Measurements from ENCODE around the gene ARHGEF16.

ARHGEF16 gene

DNA sequence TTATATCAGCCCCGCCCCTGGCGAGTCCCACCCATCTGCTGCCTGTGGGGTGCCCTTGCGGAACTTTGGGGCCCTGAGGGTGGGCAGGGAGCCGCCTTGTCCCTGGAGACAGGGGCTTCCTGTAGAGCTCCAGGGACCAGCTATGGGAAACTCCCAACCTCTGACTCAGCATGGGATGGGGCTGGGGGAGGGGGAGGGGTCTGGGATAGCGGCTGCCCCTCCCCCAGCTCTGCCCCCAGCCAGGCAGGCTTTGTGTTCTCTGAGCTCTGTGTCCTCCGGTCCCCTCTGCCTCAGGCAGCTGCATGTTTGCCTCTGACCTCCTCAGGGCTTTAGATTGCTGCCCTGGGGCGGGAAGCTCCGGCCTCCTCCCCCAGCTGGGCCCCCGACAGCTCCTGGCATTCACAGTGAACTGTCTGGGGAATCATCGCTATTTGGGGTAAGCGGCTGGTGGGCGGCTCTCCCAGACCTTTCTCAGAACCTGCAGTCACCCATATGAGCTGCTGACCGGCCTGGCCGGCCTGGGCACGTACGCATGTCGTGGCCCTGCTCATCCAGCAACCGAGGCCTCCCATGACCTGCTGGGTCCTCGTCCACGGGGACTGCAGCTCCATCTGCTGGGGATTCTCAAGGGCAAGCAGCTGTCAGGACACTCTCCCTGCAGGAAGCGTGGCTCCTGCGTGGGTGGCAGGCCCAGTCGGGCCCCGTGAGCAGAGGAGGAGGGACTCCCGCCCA, 17.1 kb downstream of the ARHGEF16 start:
- POLR2A ChIA-PET: interaction anchor here (0.9 to 1.2 kb wide), 2 partner anchors 18 to 206 kb away, joined by 3 to 5 read pairs; no protein-coding TSS in a partner anchor
- H3K4me1 ChIP-seq (ENCODE audit: control insufficient read depth, insufficient read depth, low read length): no peaks in the 10 kb centered on the region
- H3K9me3 ChIP-seq (ENCODE audit: control insufficient read depth, insufficient read depth, low read depth, low read length): no peaks in the 10 kb centered on the region
- H3K36me3 ChIP-seq (ENCODE audit: control insufficient read depth in 2 of 2, insufficient read depth in 1 of 2, low read length in 2 of 2): peaks cover 0 to 10% of the 10 kb centered on the region in 2 experiments; a peak in 1 of 3 replicates
- no peak for TF ChIP-seq ZNF335 (tag by site-specific recombination; conservative IDR thresholded peaks at IDR 0.05)
- peak; percentile 54 for TF ChIP-seq ZIC2 (tag by site-specific recombination; IDR thresholded peaks at IDR 0.05)
- TF ChIP-seq EGR2 (tag by site-specific recombination; IDR thresholded peaks at IDR 0.05; ENCODE audit: low read depth): peak; percentile 89
- no peak for TF ChIP-seq SP7 (tag by site-specific recombination; IDR thresholded peaks at IDR 0.05)
- TF ChIP-seq ZNF510 (tag by site-specific recombination; IDR thresholded peaks at IDR 0.05; ENCODE audit: insufficient replicate concordance): no peak
- no peak for TF ChIP-seq WT1 (tag by site-specific recombination; IDR thresholded peaks at IDR 0.05)
- no peak for TF ChIP-seq ZBTB8A (tag by site-specific recombination; IDR thresholded peaks at IDR 0.05)
- no peak for TF ChIP-seq ZNF530 (tag by site-specific recombination; IDR thresholded peaks at IDR 0.05; ENCODE audit: low read depth)
- TF ChIP-seq GLI2 (tag by site-specific recombination; IDR thresholded peaks at IDR 0.05; ENCODE audit: borderline replicate concordance, low read depth): no peak
- TF ChIP-seq GLIS1 (tag by site-specific recombination; IDR thresholded peaks at IDR 0.05): peak; percentile 75
- TF ChIP-seq MYNN (tag by site-specific recombination; IDR thresholded peaks at IDR 0.05; ENCODE audit: borderline replicate concordance): no peak
- TF ChIP-seq ZBTB48 (tag by site-specific recombination; IDR thresholded peaks at IDR 0.05): no peak
- TF ChIP-seq YY1 (tag by site-specific recombination; IDR thresholded peaks at IDR 0.05): no peak
- TF ChIP-seq KLF7 (tag by site-specific recombination; IDR thresholded peaks at IDR 0.05; ENCODE audit: borderline replicate concordance): no peak
- no peak for TF ChIP-seq ZNF184 (tag by site-specific recombination; IDR thresholded peaks at IDR 0.05)
- TF ChIP-seq ZFHX2 (tag by site-specific recombination; conservative IDR thresholded peaks at IDR 0.05): peak; percentile 95
- TF ChIP-seq KLF1 (tag by site-specific recombination; IDR thresholded peaks at IDR 0.05): peak; percentile 5; the same call in 1 of the 2 replicates
- TF ChIP-seq ZNF654 (tag by site-specific recombination; IDR thresholded peaks at IDR 0.05; ENCODE audit: low read depth): no peak
- no peak for TF ChIP-seq ZNF785 (tag by site-specific recombination; IDR thresholded peaks at IDR 0.05)
- no peak for TF ChIP-seq ZFP37 (tag by site-specific recombination; IDR thresholded peaks at IDR 0.05)
- TF ChIP-seq, protein P1, sequence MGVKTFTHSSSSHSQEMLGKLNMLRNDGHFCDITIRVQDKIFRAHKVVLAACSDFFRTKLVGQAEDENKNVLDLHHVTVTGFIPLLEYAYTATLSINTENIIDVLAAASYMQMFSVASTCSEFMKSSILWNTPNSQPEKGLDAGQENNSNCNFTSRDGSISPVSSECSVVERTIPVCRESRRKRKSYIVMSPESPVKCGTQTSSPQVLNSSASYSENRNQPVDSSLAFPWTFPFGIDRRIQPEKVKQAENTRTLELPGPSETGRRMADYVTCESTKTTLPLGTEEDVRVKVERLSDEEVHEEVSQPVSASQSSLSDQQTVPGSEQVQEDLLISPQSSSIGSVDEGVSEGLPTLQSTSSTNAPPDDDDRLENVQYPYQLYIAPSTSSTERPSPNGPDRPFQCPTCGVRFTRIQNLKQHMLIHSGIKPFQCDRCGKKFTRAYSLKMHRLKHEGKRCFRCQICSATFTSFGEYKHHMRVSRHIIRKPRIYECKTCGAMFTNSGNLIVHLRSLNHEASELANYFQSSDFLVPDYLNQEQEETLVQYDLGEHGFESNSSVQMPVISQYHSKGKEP (tag by site-specific recombination; IDR thresholded peaks at IDR 0.05): no peak
- no peak for TF ChIP-seq ZNF146 (tag by site-specific recombination; IDR thresholded peaks at IDR 0.05)
- TF ChIP-seq HOXC10 (CRISPR knock-in tag; IDR thresholded peaks at IDR 0.05): no peak
- TF ChIP-seq ZBTB26 (tag by site-specific recombination; optimal IDR thresholded peaks at IDR 0.05): no peak
- no peak for TF ChIP-seq MZF1 (tag by site-specific recombination; IDR thresholded peaks at IDR 0.05; ENCODE audit: borderline replicate concordance)
- 0 out of 2 replicates have a peak, but pooled peaks have one; percentile 16 for TF ChIP-seq TRIM28 (IDR thresholded peaks at IDR 0.05; ENCODE audit: borderline replicate concordance, low read length)
- TF ChIP-seq KLF17 (tag by site-specific recombination; IDR thresholded peaks at IDR 0.05): peak; percentile 24; the same call in 1 of the 2 replicates
- TF ChIP-seq GLIS2 (tag by site-specific recombination; IDR thresholded peaks at IDR 0.05): no peak
- TF ChIP-seq ZNF398 (tag by site-specific recombination; IDR thresholded peaks at IDR 0.05): no peak
- no peak for TF ChIP-seq ZNF791 (tag by site-specific recombination; IDR thresholded peaks at IDR 0.05)
- TF ChIP-seq MEIS1 (CRISPR knock-in tag; IDR thresholded peaks at IDR 0.05; ENCODE audit: borderline replicate concordance): no peak
- TF ChIP-seq, protein P2, sequence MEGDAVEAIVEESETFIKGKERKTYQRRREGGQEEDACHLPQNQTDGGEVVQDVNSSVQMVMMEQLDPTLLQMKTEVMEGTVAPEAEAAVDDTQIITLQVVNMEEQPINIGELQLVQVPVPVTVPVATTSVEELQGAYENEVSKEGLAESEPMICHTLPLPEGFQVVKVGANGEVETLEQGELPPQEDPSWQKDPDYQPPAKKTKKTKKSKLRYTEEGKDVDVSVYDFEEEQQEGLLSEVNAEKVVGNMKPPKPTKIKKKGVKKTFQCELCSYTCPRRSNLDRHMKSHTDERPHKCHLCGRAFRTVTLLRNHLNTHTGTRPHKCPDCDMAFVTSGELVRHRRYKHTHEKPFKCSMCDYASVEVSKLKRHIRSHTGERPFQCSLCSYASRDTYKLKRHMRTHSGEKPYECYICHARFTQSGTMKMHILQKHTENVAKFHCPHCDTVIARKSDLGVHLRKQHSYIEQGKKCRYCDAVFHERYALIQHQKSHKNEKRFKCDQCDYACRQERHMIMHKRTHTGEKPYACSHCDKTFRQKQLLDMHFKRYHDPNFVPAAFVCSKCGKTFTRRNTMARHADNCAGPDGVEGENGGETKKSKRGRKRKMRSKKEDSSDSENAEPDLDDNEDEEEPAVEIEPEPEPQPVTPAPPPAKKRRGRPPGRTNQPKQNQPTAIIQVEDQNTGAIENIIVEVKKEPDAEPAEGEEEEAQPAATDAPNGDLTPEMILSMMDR (tag by site-specific recombination; IDR thresholded peaks at IDR 0.05): 0 out of 2 replicates have a peak, but pooled peaks have one; percentile 28
- CTCF ChIA-PET: interaction anchor here (0.6 to 2.1 kb wide), 9 partner anchors 10 to 286 kb away, joined by 3 to 25 read pairs (median 6); no protein-coding TSS in a partner anchor
- H3K27ac ChIP-seq (ENCODE audit: extremely low read depth, low read depth, low read length): no peak overlapping the region
- no peak overlapping the region for H3K4me3 ChIP-seq (ENCODE audit: low read depth, low read length)
